ENCODE measurements around the gene BMPER. TPM values are rescaled to one million over a fixed set of nuclear protein-coding genes. Genes with fewer than 3 reads are reported as not detected.

Gene BMPER
- polyA plus RNA-seq, 1 of the 3 experiments (the other 2 are of a cell fraction) = 20.0 TPM

- TF ChIP-seq RXRA (IDR thresholded peaks at IDR 0.05; ENCODE audit: borderline replicate concordance, low read depth) (no peak), USF2 (IDR thresholded peaks at IDR 0.05; ENCODE audit: borderline replicate concordance, low read depth, low read length) (no peak)
Measured at GRCh38 chr7:34124765-34125164, 219.4 kb downstream of the BMPER start (continued).

DNA sequence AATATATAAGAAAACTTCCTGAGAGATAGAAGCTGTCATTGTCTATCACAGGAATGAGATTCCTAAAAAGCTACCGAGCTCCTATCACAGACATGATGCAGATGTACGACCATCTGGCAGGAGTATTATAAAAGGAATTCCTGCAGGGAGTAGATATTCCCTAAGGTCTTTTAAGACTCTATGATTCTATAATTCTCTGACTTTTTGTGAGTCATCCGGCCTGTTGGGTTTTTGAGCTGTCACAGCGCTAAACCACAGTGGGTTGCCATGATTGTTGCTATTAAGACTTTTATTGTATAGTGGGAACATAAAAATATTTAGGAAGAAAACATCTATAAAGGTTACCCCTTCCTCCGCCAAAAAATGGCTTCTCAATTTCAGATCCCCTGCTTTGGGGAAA is 223.4 kb downstream of the BMPER start:
- no peaks in the 10 kb centered on the region for H3K27me3 ChIP-seq (ENCODE audit: insufficient read depth)
- no peak overlapping the region for H3K9ac ChIP-seq
- no peak overlapping the region for H2AFZ ChIP-seq (ENCODE audit: low read depth)
- ChIA-PET POLR2A (no interaction called here), CTCF (interaction anchor here (1.0 kb wide), 1 partner anchor 24 kb away, joined by 4 read pairs; no protein-coding TSS in a partner anchor)
- H3K4me3 ChIP-seq (ENCODE audit: low read depth in 2 of 2, low read length in 1 of 2) = no peak overlapping the region
- no peak overlapping the region for H3K4me2 ChIP-seq
- TF ChIP-seq SMC3 (IDR thresholded peaks at IDR 0.05; ENCODE audit: low read depth, low read length) (no peak), TEAD4 (IDR thresholded peaks at IDR 0.05; ENCODE audit: borderline replicate concordance, insufficient read depth) (peak; percentile 76), EP300 (IDR thresholded peaks at IDR 0.05; ENCODE audit: borderline replicate concordance in 1 of 2, low read depth in 1 of 2, low read length in 1 of 2) (peak in 1 of 2 experiments; percentile 63; a peak in 1 of 4 replicates), TCF12 (IDR thresholded peaks at IDR 0.05) (peak; percentile 95), FOXM1 (IDR thresholded peaks at IDR 0.05; ENCODE audit: low read depth) (0 out of 2 replicates have a peak, but pooled peaks have one; percentile 42), USF2 (IDR thresholded peaks at IDR 0.05; ENCODE audit: borderline replicate concordance, low read depth, low read length) (no peak), RXRA (IDR thresholded peaks at IDR 0.05; ENCODE audit: borderline replicate concordance, low read depth) (no peak), PBX3 (IDR thresholded peaks at IDR 0.05) (peak; percentile 72), RCOR1 (IDR thresholded peaks at IDR 0.05; ENCODE audit: low read length) (no peak), NFIC (IDR thresholded peaks at IDR 0.05; ENCODE audit: borderline replicate concordance) (peak; percentile 55; the same call in 1 of the 2 replicates), TAF1 (IDR thresholded peaks at IDR 0.05; ENCODE audit: borderline replicate concordance, low read depth, low read length) (no peak), RAD21 (IDR thresholded peaks at IDR 0.05; ENCODE audit: low read length) (no peak), FOSL2 (IDR thresholded peaks at IDR 0.05; ENCODE audit: borderline replicate concordance, low read depth) (peak; percentile 82; the same call in 1 of the 2 replicates), ELF1 (IDR thresholded peaks at IDR 0.05) (no peak), MXI1 (IDR thresholded peaks at IDR 0.05; ENCODE audit: low read depth, low read length) (no peak), POLR2AphosphoS5 (IDR thresholded peaks at IDR 0.05; ENCODE audit: low read depth, low read length) (peak; percentile 70), YY1 (IDR thresholded peaks at IDR 0.05; ENCODE audit: low read depth) (peak; percentile 50; the same call in 1 of the 2 replicates), JUND (IDR thresholded peaks at IDR 0.05) (peak; percentile 81), SIN3A (IDR thresholded peaks at IDR 0.05; ENCODE audit: borderline replicate concordance, low read depth, low read length) (peak; percentile 50; the same call in 1 of the 2 replicates), IRF3 (IDR thresholded peaks at IDR 0.05; ENCODE audit: low read depth, low read length) (no peak)
- TF ChIP-seq, protein P1, sequence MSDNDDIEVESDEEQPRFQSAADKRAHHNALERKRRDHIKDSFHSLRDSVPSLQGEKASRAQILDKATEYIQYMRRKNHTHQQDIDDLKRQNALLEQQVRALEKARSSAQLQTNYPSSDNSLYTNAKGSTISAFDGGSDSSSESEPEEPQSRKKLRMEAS (IDR thresholded peaks at IDR 0.05; ENCODE audit: low read depth) = peak; percentile 24; the same call in 1 of the 2 replicates
- TF ChIP-seq, protein P2, sequence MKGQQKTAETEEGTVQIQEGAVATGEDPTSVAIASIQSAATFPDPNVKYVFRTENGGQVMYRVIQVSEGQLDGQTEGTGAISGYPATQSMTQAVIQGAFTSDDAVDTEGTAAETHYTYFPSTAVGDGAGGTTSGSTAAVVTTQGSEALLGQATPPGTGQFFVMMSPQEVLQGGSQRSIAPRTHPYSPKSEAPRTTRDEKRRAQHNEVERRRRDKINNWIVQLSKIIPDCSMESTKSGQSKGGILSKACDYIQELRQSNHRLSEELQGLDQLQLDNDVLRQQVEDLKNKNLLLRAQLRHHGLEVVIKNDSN (IDR thresholded peaks at IDR 0.05; ENCODE audit: borderline replicate concordance, low read depth) = no peak
- H3K9me3 ChIP-seq = peaks cover 15% of the 10 kb centered on the region; the same call in 1 of the 2 replicates
- 18% methylated on average over 5 of the region's 5 CpGs for WGBS (ENCODE audit: low lambda C conversion rate)
- no peaks in the 10 kb centered on the region for H3K9me2 ChIP-seq
- H3K79me2 ChIP-seq (ENCODE audit: insufficient read depth) = no peaks in the 10 kb centered on the region
- peak overlapping the region in 1 of 2 experiments; percentile 44; a peak in 2 of 4 replicates for H3K27ac ChIP-seq (ENCODE audit: low read depth in 2 of 2, low read length in 1 of 2)
- peaks cover 0 to 13% of the 10 kb centered on the region in 2 experiments for H3K36me3 ChIP-seq (replicated peaks in 1 of 2; ENCODE audit: control insufficient read depth in 1 of 2, insufficient read depth in 2 of 2, low read length in 1 of 2)
- no peaks in the 10 kb centered on the region for H4K20me1 ChIP-seq (ENCODE audit: insufficient read depth)
- DNase-seq = no peak
- H3F3A ChIP-seq (replicated peaks; ENCODE audit: insufficient read depth) = peaks cover 10% of the 10 kb centered on the region
- peaks cover 6 to 28% of the 10 kb centered on the region in 2 experiments; a peak in 3 of 4 replicates for H3K4me1 ChIP-seq (ENCODE audit: control insufficient read depth in 1 of 2, insufficient read depth in 2 of 2, low read depth in 1 of 2, low read length in 1 of 2)
